ENCODE data around the gene THAP6.

DNA sequence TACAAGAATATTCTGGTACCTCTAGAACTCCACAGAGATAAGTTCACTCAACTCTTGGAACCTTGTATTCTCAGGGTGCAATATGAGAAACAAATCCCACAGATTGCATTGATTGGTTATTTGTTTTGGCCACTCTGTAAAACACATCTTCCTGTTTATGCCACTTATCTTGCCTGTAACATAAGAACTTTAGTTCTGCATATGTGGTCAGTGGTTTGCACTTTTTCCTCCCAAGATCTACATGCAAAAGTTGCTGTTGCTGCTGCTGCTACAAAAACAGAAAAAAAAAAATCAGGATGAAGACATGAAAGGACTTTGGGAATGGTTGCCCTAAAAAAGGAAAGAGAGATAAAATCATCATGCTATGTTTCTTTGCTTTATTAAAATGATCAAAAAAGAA lies 51.2 kb downstream of the THAP6 start:
- TF ChIP-seq, protein P1, sequence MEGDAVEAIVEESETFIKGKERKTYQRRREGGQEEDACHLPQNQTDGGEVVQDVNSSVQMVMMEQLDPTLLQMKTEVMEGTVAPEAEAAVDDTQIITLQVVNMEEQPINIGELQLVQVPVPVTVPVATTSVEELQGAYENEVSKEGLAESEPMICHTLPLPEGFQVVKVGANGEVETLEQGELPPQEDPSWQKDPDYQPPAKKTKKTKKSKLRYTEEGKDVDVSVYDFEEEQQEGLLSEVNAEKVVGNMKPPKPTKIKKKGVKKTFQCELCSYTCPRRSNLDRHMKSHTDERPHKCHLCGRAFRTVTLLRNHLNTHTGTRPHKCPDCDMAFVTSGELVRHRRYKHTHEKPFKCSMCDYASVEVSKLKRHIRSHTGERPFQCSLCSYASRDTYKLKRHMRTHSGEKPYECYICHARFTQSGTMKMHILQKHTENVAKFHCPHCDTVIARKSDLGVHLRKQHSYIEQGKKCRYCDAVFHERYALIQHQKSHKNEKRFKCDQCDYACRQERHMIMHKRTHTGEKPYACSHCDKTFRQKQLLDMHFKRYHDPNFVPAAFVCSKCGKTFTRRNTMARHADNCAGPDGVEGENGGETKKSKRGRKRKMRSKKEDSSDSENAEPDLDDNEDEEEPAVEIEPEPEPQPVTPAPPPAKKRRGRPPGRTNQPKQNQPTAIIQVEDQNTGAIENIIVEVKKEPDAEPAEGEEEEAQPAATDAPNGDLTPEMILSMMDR (IDR thresholded peaks at IDR 0.05), result no peak
- TF ChIP-seq POLR2A (IDR thresholded peaks at IDR 0.05), result no peak
